Measurements from ENCODE around the gene PI4KA.

PI4KA gene

GRCh38 chr22:20814221-20814808 is 44.3 kb downstream of the PI4KA start:
- no peak for DNase-seq

DNA sequence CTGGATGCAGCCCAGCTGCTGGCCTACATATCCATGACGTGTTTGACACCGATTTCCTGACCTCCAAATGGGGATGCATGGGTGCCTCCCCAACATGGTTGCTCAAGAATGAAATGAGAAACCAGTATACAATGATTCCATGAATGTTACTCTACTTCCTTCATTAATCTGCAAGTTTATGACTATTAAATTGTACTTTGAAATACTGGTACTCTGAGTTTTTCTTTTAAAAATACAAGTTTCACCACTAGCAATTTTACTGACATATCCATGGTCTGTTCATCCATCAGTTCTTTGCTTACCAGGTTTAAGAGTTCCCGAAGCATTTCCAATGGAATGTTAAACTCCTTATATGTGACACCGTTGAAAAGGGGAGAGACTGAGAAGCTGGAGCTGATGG is 45.6 kb downstream of the PI4KA start:
- no peak for DNase-seq

- DNase-seq: no peak
Measured at GRCh38 chr22:20811971-20812660, 46.5 kb downstream of the PI4KA start.

- DNase-seq: no peak
Measured at GRCh38 chr22:20811171-20811570, 47.4 kb downstream of the PI4KA start.

DNA sequence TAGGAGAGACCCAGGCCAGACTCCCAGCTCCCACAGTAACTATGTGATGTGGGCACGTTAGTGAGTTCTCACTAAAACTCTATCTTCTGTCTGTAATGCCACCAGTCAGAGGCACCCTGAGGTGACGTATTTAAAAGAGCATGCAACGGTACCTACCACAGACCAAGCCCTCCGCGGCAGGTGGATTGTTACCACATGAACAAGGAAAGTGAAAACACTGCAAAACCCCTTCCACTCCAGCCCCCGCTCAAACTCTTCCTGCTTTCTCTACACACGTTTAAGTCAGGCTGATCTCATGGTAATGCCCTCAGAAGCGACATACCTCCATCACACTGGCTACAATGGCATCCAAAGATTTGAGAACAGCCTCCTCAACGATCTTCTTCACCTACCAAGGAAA is 48.0 kb downstream of the PI4KA start:
- DNase-seq: no peak

GRCh38 chr22:20809538-20810185 is 48.9 kb downstream of the PI4KA start:
- no peak for DNase-seq

- DNase-seq: no peak
Measured at GRCh38 chr22:20808844-20809243, 49.8 kb downstream of the PI4KA start.

- DNase-seq: peak in 1 of 2 donors; percentile 6
Measured at GRCh38 chr22:20807315-20807752, 51.3 kb downstream of the PI4KA start.

DNA sequence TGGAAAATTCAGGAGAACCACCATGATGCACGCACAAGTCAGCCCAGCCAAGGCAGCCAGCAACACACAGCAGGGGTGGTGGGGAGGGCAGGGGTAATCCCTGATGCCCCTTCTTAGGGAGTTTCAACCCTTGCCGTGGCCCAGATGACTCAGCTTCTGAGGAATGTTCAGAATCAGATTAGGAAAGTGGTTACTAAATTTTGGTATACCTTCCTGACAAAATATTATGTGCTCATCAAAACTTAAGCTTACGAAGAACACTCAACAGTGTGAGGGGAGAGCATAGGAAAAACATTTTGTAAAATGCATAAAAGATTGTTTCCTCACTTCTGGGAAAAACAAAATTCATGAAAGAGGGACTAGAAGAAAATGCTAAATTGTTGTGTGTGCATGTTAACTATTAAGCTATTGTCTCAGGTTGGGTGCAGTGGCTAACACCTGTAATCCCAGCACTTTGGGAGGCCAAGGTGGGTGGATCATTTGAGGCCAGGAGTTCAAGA is 52.6 kb downstream of the PI4KA start:
- no peak for DNase-seq

GRCh38 chr22:20804650-20805049 is 54.0 kb downstream of the PI4KA start:
- no peak for DNase-seq

DNA sequence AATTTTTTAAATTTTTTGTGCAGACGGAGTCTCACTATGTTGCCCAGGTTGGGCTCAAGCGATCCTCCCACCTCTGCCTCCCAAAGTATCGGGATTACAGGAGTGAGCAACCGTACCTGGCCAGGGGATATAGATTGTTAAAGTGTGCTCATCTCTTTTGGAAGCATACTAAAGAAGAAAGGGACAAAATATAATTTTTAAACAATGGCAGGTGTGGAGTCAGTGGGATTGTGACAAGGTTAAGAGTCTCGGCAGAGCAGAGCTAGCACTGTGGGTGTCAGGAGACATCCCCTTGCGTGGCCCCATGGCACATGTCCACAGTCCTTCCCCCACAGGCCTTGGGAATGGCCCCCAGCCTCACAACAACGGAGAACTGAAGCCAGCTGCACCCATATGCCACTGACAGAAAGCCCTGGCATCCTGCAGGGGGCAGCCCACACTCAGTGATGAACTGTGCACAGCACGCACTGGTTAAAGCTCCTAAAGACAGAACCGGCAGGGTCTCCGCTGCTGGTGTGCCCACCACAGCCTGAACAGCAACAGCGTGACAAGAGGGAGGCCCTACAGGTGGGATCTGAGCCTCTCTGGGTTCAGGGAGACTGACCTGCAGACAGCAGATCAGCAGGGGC is 54.8 kb downstream of the PI4KA start:
- no peak for DNase-seq

DNA sequence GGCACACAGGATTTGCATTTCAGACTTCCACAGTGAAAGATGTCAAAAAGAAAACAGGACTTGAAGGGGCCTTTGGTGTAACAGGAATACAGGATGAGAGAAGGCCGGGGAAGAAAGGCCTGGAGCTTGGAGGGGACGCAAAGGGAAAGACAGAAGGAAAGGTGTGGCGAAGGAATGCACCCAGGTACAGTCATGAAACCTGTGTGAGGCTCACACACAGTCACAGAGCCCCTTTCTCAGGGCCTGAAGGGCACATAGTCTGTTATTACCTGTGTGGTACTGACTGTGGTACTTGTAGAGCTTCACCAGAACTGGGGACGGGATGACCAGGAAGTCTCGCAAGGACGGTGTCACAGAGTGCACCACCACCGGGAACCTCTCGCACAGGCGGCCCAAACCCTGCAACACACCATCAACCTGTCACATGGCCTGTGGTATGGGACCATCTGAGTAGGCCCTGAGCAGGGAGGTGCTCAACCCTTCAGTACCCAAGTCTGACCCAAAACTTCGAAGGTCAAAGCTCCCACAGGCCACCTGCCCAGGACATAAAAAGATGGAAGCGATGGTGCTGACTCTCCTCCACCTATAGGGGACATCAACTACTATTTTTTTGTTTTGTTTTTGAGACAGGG is 55.6 kb downstream of the PI4KA start:
- no peak for DNase-seq

GRCh38 chr22:20802452-20802851 is 56.2 kb downstream of the PI4KA start:
- DNase-seq: no peak

GRCh38 chr22:20799449-20799848 is 59.2 kb downstream of the PI4KA start:
- DNase-seq: no peak

DNA sequence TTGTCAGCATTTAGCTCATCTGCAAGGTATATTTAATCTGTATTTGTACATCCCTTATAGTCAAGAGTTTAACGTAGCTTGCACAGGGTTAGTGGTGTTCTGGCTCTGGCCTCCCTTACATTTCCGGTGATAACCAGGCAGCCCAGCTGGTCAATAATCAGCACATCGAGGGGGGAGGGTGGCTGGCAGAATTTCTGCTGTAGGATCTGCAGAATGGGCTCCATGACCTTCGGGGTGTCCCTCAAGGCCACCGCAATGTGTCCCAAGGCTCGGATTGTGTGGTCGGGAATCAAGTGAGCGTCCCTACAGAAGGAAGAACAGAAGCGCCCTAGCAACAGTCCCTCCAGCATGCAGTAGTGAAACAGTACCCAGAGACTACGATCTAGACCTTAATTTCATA is 59.6 kb downstream of the PI4KA start:
- no peak for DNase-seq

- DNase-seq: no peak
Measured at GRCh38 chr22:20798218-20798617, 60.4 kb downstream of the PI4KA start.

GRCh38 chr22:20796731-20797130 is 61.9 kb downstream of the PI4KA start:
- DNase-seq: no peak

DNA sequence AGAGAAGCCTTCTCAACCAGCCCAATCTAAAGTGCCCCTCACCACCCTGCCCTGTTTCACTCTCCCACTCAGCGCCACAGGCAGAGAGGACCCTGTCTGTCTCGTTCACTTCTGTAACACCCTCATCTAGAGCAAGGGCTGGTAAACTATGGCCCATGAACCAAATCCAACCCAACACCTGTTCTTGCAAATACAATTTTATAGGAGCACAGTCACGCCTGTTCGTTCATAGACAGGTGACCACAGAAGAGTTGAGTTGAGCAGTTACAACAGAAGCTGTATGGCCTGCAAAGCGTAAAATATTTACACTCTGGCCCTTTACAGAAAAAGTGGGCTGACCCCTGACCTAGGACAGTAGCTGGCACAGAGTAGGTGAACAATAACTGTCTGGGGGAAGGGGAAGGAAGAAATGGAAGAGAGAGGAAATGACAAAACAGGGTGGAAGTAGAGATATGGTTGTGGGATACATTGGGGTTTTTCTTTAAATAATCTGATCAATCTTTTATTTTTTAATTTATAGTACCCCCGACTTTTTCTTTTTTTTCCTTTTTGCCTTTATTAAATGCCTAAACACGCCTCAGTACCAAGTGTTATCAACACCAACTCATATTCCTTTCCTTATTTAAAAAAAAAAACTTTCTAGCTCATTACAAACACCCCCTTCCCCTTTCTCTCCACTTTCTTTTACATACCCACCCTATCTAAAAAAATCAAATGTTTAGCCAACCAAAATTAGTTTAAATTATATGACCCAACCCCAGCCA is 63.8 kb downstream of the PI4KA start:
- DNase-seq: no peak

- no peak for DNase-seq
Measured at GRCh38 chr22:20793748-20794649, 64.6 kb downstream of the PI4KA start.

- no peak for DNase-seq
Measured at GRCh38 chr22:20792966-20793728, 65.5 kb downstream of the PI4KA start.
